ENCODE results near the gene VTA1.

VTA1 gene

GRCh38 chr6:142167071-142167470 lies 20.0 kb downstream of the VTA1 start:
- no peak overlapping the region for H3K14ac ChIP-seq (ENCODE audit: low read length in 2 of 2)
- H3K18ac ChIP-seq (ENCODE audit: low read depth in 1 of 2, low read length in 2 of 2), result no peak overlapping the region

DNA sequence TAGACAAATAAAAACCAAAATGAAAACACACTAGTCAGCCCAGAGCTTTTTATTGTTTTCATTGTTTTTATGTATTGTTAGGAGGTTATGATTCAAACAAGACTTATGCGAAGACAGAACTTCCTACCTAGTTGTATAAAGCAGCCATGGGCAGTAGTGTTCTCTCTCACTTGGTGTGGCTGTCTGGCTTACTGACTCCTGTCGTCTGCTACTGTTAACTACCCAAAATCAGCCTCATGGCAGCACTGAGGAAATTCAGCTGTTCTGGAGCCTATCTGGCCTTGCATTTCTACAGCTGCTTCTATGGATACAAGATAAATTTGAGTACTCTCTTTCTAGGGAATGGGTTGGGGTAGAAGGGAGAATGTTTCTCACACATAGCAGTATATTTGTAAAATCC lies 20.4 kb downstream of the VTA1 start:
- Histone ChIP-seq H3K9ac (ENCODE audit: low read length) (no peak overlapping the region), H3K4me1 (ENCODE audit: control insufficient read depth, insufficient read depth, low read depth, low read length) (no peaks in the 10 kb centered on the region), H3K79me1 (replicated peaks; ENCODE audit: low read length, poor library complexity, severe bottlenecking) (peaks cover 15% of the 10 kb centered on the region), H2AFZ (ENCODE audit: low read depth, low read length) (no peak overlapping the region), H4K91ac (ENCODE audit: low read length) (no peak overlapping the region), H3K36me3 (ENCODE audit: control insufficient read depth in 1 of 2, insufficient read depth in 2 of 2, low read depth in 1 of 2, low read length in 2 of 2) (peaks cover 11 to 56% of the 10 kb centered on the region in 2 experiments), H3K14ac (ENCODE audit: low read length in 2 of 2) (no peak overlapping the region), H2BK15ac (ENCODE audit: low read depth, poor library complexity, severe bottlenecking) (no peak overlapping the region), H3K4ac (ENCODE audit: low read depth in 1 of 2, low read length in 2 of 2) (no peak overlapping the region), H2BK120ac (ENCODE audit: low read depth, low read length) (no peak overlapping the region), H2AK5ac (ENCODE audit: low read length, severe bottlenecking) (no peak overlapping the region), H3K23ac (ENCODE audit: low read length in 2 of 2) (no peak overlapping the region), H2BK12ac (ENCODE audit: low read length in 2 of 2) (no peak overlapping the region), H3K18ac (ENCODE audit: low read depth in 1 of 2, low read length in 2 of 2) (no peak overlapping the region), H3K9me3 (ENCODE audit: control insufficient read depth, low read length) (no peaks in the 10 kb centered on the region), H3K27ac (ENCODE audit: low read length, poor library complexity, severe bottlenecking) (no peak overlapping the region), H3K27me3 (ENCODE audit: control insufficient read depth in 1 of 2, insufficient read depth in 1 of 2, low read length in 2 of 2) (no peaks in the 10 kb centered on the region), H4K8ac (ENCODE audit: low read length) (no peak overlapping the region), H3K4me3 (ENCODE audit: insufficient read depth in 1 of 2, low read depth in 1 of 2, low read length in 2 of 2) (no peak overlapping the region), H2BK5ac (ENCODE audit: low read depth, low read length, poor library complexity, severe bottlenecking) (no peak overlapping the region), H3K4me2 (ENCODE audit: low read length, poor library complexity, severe bottlenecking) (no peak overlapping the region)
- 95% methylated on average over 1 of the region's 2 CpGs for WGBS
- no peak for DNase-seq

More at GRCh38 chr6:142167071-142167470, 20.0 kb downstream of the VTA1 start:
- Histone ChIP-seq H3K4ac (ENCODE audit: low read depth in 1 of 2, low read length in 2 of 2) (no peak overlapping the region), H3K27me3 (ENCODE audit: control insufficient read depth in 1 of 2, insufficient read depth in 1 of 2, low read length in 2 of 2) (no peaks in the 10 kb centered on the region), H3K4me3 (ENCODE audit: insufficient read depth in 1 of 2, low read depth in 1 of 2, low read length in 2 of 2) (no peak overlapping the region), H3K4me2 (ENCODE audit: low read length, poor library complexity, severe bottlenecking) (no peak overlapping the region), H3K23ac (ENCODE audit: low read length in 2 of 2) (no peak overlapping the region), H2BK120ac (ENCODE audit: low read depth, low read length) (no peak overlapping the region), H4K91ac (ENCODE audit: low read length) (no peak overlapping the region), H3K9me3 (ENCODE audit: control insufficient read depth, low read length) (no peaks in the 10 kb centered on the region), H2BK15ac (ENCODE audit: low read depth, poor library complexity, severe bottlenecking) (no peak overlapping the region), H3K27ac (ENCODE audit: low read length, poor library complexity, severe bottlenecking) (no peak overlapping the region), H3K9ac (ENCODE audit: low read length) (no peak overlapping the region), H2AFZ (ENCODE audit: low read depth, low read length) (no peak overlapping the region), H2AK5ac (ENCODE audit: low read length, severe bottlenecking) (no peak overlapping the region), H3K4me1 (ENCODE audit: control insufficient read depth, insufficient read depth, low read depth, low read length) (no peaks in the 10 kb centered on the region), H2BK5ac (ENCODE audit: low read depth, low read length, poor library complexity, severe bottlenecking) (no peak overlapping the region), H3K36me3 (ENCODE audit: control insufficient read depth in 1 of 2, insufficient read depth in 2 of 2, low read depth in 1 of 2, low read length in 2 of 2) (peaks cover 11 to 52% of the 10 kb centered on the region in 2 experiments), H2BK12ac (ENCODE audit: low read length in 2 of 2) (no peak overlapping the region), H3K79me1 (replicated peaks; ENCODE audit: low read length, poor library complexity, severe bottlenecking) (peaks cover 15% of the 10 kb centered on the region), H4K8ac (ENCODE audit: low read length) (no peak overlapping the region)
- no CpG with 5 or more reads among the region's 3 CpGs for WGBS
- no peak for DNase-seq

- no peak overlapping the region for H3K27ac ChIP-seq (ENCODE audit: low read length, poor library complexity, severe bottlenecking)
- no peak overlapping the region for H4K91ac ChIP-seq (ENCODE audit: low read length)
- no peak overlapping the region for H3K4me3 ChIP-seq (ENCODE audit: insufficient read depth in 1 of 2, low read depth in 1 of 2, low read length in 2 of 2)
- no peak overlapping the region for H3K18ac ChIP-seq (ENCODE audit: low read depth in 1 of 2, low read length in 2 of 2)
- H3K14ac ChIP-seq (ENCODE audit: low read length in 2 of 2), result no peak overlapping the region
- no peak overlapping the region for H4K8ac ChIP-seq (ENCODE audit: low read length)
- no peak overlapping the region for H3K9ac ChIP-seq (ENCODE audit: low read length)
- peaks cover 25% of the 10 kb centered on the region for H3K79me1 ChIP-seq (replicated peaks; ENCODE audit: low read length, poor library complexity, severe bottlenecking)
- no peak overlapping the region for H2BK15ac ChIP-seq (ENCODE audit: low read depth, poor library complexity, severe bottlenecking)
- no peak overlapping the region for H3K23ac ChIP-seq (ENCODE audit: low read length in 2 of 2)
- peaks cover 5% of the 10 kb centered on the region for H3K9me3 ChIP-seq (ENCODE audit: control insufficient read depth, low read length)
- no peak overlapping the region for H2BK120ac ChIP-seq (ENCODE audit: low read depth, low read length)
- no peak overlapping the region for H3K4me2 ChIP-seq (ENCODE audit: low read length, poor library complexity, severe bottlenecking)
- H3K4ac ChIP-seq (ENCODE audit: low read depth in 1 of 2, low read length in 2 of 2), result no peak overlapping the region
- no peak overlapping the region for H2BK5ac ChIP-seq (ENCODE audit: low read depth, low read length, poor library complexity, severe bottlenecking)
- no peaks in the 10 kb centered on the region for H3K4me1 ChIP-seq (ENCODE audit: control insufficient read depth, insufficient read depth, low read depth, low read length)
- no peak overlapping the region for H2AK5ac ChIP-seq (ENCODE audit: low read length, severe bottlenecking)
- no peak for DNase-seq
- no peaks in the 10 kb centered on the region for H3K27me3 ChIP-seq (ENCODE audit: control insufficient read depth in 1 of 2, insufficient read depth in 1 of 2, low read length in 2 of 2)
- H2BK12ac ChIP-seq (ENCODE audit: low read length in 2 of 2), result no peak overlapping the region
- no peak overlapping the region for H2AFZ ChIP-seq (ENCODE audit: low read depth, low read length)
- H3K36me3 ChIP-seq (ENCODE audit: control insufficient read depth in 1 of 2, insufficient read depth in 2 of 2, low read depth in 1 of 2, low read length in 2 of 2), result peaks cover 18 to 92% of the 10 kb centered on the region in 2 experiments
These were observed 24.3 kb downstream of the VTA1 start for GRCh38 chr6:142171351-142171750.

GRCh38 chr6:142172758-142173157 lies 25.7 kb downstream of the VTA1 start:
- Histone ChIP-seq H2BK12ac (ENCODE audit: low read length in 2 of 2) (no peak overlapping the region), H3K27ac (ENCODE audit: low read length, poor library complexity, severe bottlenecking) (no peak overlapping the region)

More at GRCh38 chr6:142172758-142173157, 25.7 kb downstream of the VTA1 start:
- no peaks in the 10 kb centered on the region for H3K4me1 ChIP-seq (ENCODE audit: control insufficient read depth, insufficient read depth, low read depth, low read length)
- no peak overlapping the region for H3K4me3 ChIP-seq (ENCODE audit: insufficient read depth in 1 of 2, low read depth in 1 of 2, low read length in 2 of 2)
- H2BK5ac ChIP-seq (ENCODE audit: low read depth, low read length, poor library complexity, severe bottlenecking), result no peak overlapping the region
- peaks cover 17% of the 10 kb centered on the region for H3K79me1 ChIP-seq (replicated peaks; ENCODE audit: low read length, poor library complexity, severe bottlenecking)
- H3K14ac ChIP-seq (ENCODE audit: low read length in 2 of 2), result no peak overlapping the region
- H3K9me3 ChIP-seq (ENCODE audit: control insufficient read depth, low read length), result peaks cover 19% of the 10 kb centered on the region
- H3K9ac ChIP-seq (ENCODE audit: low read length), result no peak overlapping the region
- no peak overlapping the region for H2AK5ac ChIP-seq (ENCODE audit: low read length, severe bottlenecking)
- H4K8ac ChIP-seq (ENCODE audit: low read length), result no peak overlapping the region
- no peak overlapping the region for H3K18ac ChIP-seq (ENCODE audit: low read depth in 1 of 2, low read length in 2 of 2)
- H3K4me2 ChIP-seq (ENCODE audit: low read length, poor library complexity, severe bottlenecking), result no peak overlapping the region
- no peak overlapping the region for H4K91ac ChIP-seq (ENCODE audit: low read length)
- H3K27me3 ChIP-seq (ENCODE audit: control insufficient read depth in 1 of 2, insufficient read depth in 1 of 2, low read length in 2 of 2), result no peaks in the 10 kb centered on the region
- no peak overlapping the region for H2BK120ac ChIP-seq (ENCODE audit: low read depth, low read length)
- no peak for DNase-seq
- H3K4ac ChIP-seq (ENCODE audit: low read depth in 1 of 2, low read length in 2 of 2), result no peak overlapping the region
- H3K36me3 ChIP-seq (ENCODE audit: control insufficient read depth in 1 of 2, insufficient read depth in 2 of 2, low read depth in 1 of 2, low read length in 2 of 2), result peaks cover 11 to 92% of the 10 kb centered on the region in 2 experiments
- H2AFZ ChIP-seq (ENCODE audit: low read depth, low read length), result no peak overlapping the region
- H3K23ac ChIP-seq (ENCODE audit: low read length in 2 of 2), result no peak overlapping the region
- H2BK15ac ChIP-seq (ENCODE audit: low read depth, poor library complexity, severe bottlenecking), result no peak overlapping the region
